Natural killer cell treated with Interleukin-12 subunit alpha and Interleukin-12 subunit beta and Interleukin-15 and Interleukin-18, amount 100 ng/mL, for 72 hours (primary cell): ENCODE results near the gene SLC17A7. TPM values are rescaled to one million over a fixed set of nuclear protein-coding genes. Genes with fewer than 3 reads are reported as not detected.
"Not testable (repeated sequence)": the region's sequence is repeated elsewhere in the genome, so short reads cannot be mapped to it uniquely, and the experiment has no call there.

ENCODE experiments used
- ATAC-seq, 2 donors: fragments of 150-1000 bp; cut with Tn5 transposase in 1 of 2; sonication (Bioruptor Pico), chemical (Tn5 transposase) in 1 of 2; 2 replicates each; pipeline ENCODE4 v1.10.0; 2021
- DNase-seq: peaks from one replicate; pipeline ENCODE4 v3.0.0; 2022; ENCODE audit warnings: low spot score
- H3K27ac Mint-ChIP-seq, 2 donors: 1 replicate in 1 of 2; 2 replicates in 1 of 2; pipeline ENCODE4 v1.8.0; 2022; ENCODE audit warnings: mixed read lengths in 2 of 2, mild to moderate bottlenecking in 1 of 2, moderate library complexity in 1 of 2
- H3K27me3 Mint-ChIP-seq, 2 donors: 1 replicate in 1 of 2; 2 replicates in 1 of 2; pipeline ENCODE4 v1.8.0; 2022; ENCODE audit warnings: mixed read lengths in 2 of 2
- H3K36me3 Mint-ChIP-seq: one replicate; pipeline ENCODE4 v1.8.0; 2022; ENCODE audit warnings: mixed read lengths
- H3K4me1 Mint-ChIP-seq, 2 donors: 1 replicate in 1 of 2; 2 replicates in 1 of 2; pipeline ENCODE4 v1.8.0; 2022; ENCODE audit warnings: low read depth in 2 of 2, mixed read lengths in 2 of 2, mild to moderate bottlenecking in 1 of 2
- H3K4me3 Mint-ChIP-seq: one replicate; pipeline ENCODE4 v1.8.0; 2022; ENCODE audit warnings: mixed read lengths
- H3K9me3 Mint-ChIP-seq: 2 replicates; pipeline ENCODE4 v1.8.0; 2022; ENCODE audit warnings: mixed read lengths
- total RNA-seq, 2 donors: library from RNA; stranded (reverse); gene quantifications; one replicate each; pipeline ENCODE4 v1.2.3, GENCODE V29; 2022

The SLC17A7 gene
- total RNA-seq, 2 donors from 2014 or later = not detected

GRCh38 chr19:49475995-49476880, 34.9 kb upstream of the SLC17A7 start:
- Mint-ChIP-seq H3K4me1 (peaks cover 19 to 33% of the 10 kb centered on the region in 2 donors), H3K4me3 (peak overlapping the region; percentile 89), H3K27me3 (no peaks in the 10 kb centered on the region), H3K27ac (peak overlapping the region; percentile 91 to 99), H3K9me3 (no peaks in the 10 kb centered on the region), H3K36me3 (no peaks in the 10 kb centered on the region)
- peak; percentile 62 for DNase-seq
- peak in 1 of 2 donors; percentile 41 for ATAC-seq

- peak overlapping the region; percentile 91 to 99 for H3K27ac Mint-ChIP-seq
- H3K4me3 Mint-ChIP-seq = peak overlapping the region; percentile 89
- no peaks in the 10 kb centered on the region for H3K9me3 Mint-ChIP-seq
- H3K27me3 Mint-ChIP-seq = no peaks in the 10 kb centered on the region
- peaks cover 27 to 38% of the 10 kb centered on the region in 2 donors for H3K4me1 Mint-ChIP-seq
- DNase-seq = no peak
- no peaks in the 10 kb centered on the region for H3K36me3 Mint-ChIP-seq
- ATAC-seq = no peak
Measured at GRCh38 chr19:49475191-49475917, 34.0 kb upstream of the SLC17A7 start.

GRCh38 chr19:49474542-49474924, 33.2 kb upstream of the SLC17A7 start:
- ATAC-seq = no peak
- no peak for DNase-seq
- peaks cover 33 to 45% of the 10 kb centered on the region in 2 donors for H3K4me1 Mint-ChIP-seq
- H3K4me3 Mint-ChIP-seq = peak overlapping the region; percentile 89
- H3K36me3 Mint-ChIP-seq = no peaks in the 10 kb centered on the region
- H3K27ac Mint-ChIP-seq = peak overlapping the region; percentile 91 to 99
- no peaks in the 10 kb centered on the region for H3K9me3 Mint-ChIP-seq
- H3K27me3 Mint-ChIP-seq = no peaks in the 10 kb centered on the region

- H3K4me1 Mint-ChIP-seq = peaks cover 37 to 48% of the 10 kb centered on the region in 2 donors
- no peaks in the 10 kb centered on the region for H3K9me3 Mint-ChIP-seq
- peak; percentile 94 for DNase-seq
- peak; percentile 80 to 83 for ATAC-seq
- peak within 1 kb of the TSS; percentile 91 to 99 for H3K27ac Mint-ChIP-seq
- H3K36me3 Mint-ChIP-seq = no peaks in the 10 kb centered on the region
- no peaks in the 10 kb centered on the region for H3K27me3 Mint-ChIP-seq
- H3K4me3 Mint-ChIP-seq = peak within 1 kb of the TSS; percentile 89
Measured at GRCh38 chr19:49473868-49474541, 32.7 kb upstream of the SLC17A7 start, which contains the start of gene FLT3LG. Gene FLT3LG, plus strand, starts transcription at chr19:49474215. Its CDS starts 425 bp downstream, at chr19:49474640.

- not testable (repeated sequence) for H3K9me3 Mint-ChIP-seq, H3K27me3 Mint-ChIP-seq, ATAC-seq, DNase-seq, H3K36me3 Mint-ChIP-seq
- Mint-ChIP-seq H3K27ac (peak overlapping the region; percentile 91 to 99), H3K4me1 (peaks cover 42 to 53% of the 10 kb centered on the region in 2 donors), H3K4me3 (peak overlapping the region; percentile 89)
Measured at GRCh38 chr19:49473501-49473867, 32.2 kb upstream of the SLC17A7 start.

GRCh38 chr19:49472936-49473335, 31.6 kb upstream of the SLC17A7 start:
- ATAC-seq = no peak
- H3K27ac Mint-ChIP-seq = peak overlapping the region; percentile 91 to 99
- no peak for DNase-seq
- no peaks in the 10 kb centered on the region for H3K27me3 Mint-ChIP-seq
- peaks cover 43 to 55% of the 10 kb centered on the region in 2 donors for H3K4me1 Mint-ChIP-seq
- H3K9me3 Mint-ChIP-seq = no peaks in the 10 kb centered on the region
- no peaks in the 10 kb centered on the region for H3K36me3 Mint-ChIP-seq
- peak overlapping the region; percentile 89 for H3K4me3 Mint-ChIP-seq

GRCh38 chr19:49470615-49470978, 29.3 kb upstream of the SLC17A7 start:
- Mint-ChIP-seq H3K27me3 (no peaks in the 10 kb centered on the region), H3K27ac (peak overlapping the region; percentile 80 to 82), H3K36me3 (no peaks in the 10 kb centered on the region), H3K4me3 (peak overlapping the region; percentile 79), H3K9me3 (no peaks in the 10 kb centered on the region), H3K4me1 (peaks cover 34 to 48% of the 10 kb centered on the region in 2 donors)
- DNase-seq (no peak), ATAC-seq (no peak)

GRCh38 chr19:49469828-49470614, 28.7 kb upstream of the SLC17A7 start:
- Mint-ChIP-seq H3K36me3 (no peaks in the 10 kb centered on the region), H3K4me1 (peaks cover 28 to 43% of the 10 kb centered on the region in 2 donors), H3K27ac (peak overlapping the region; percentile 80 to 82), H3K4me3 (peak overlapping the region; percentile 79), H3K27me3 (no peaks in the 10 kb centered on the region), H3K9me3 (no peaks in the 10 kb centered on the region)
- DNase-seq (peak; percentile 99), ATAC-seq (peak; percentile 85 to 93)

- no peaks in the 10 kb centered on the region for H3K27me3 Mint-ChIP-seq
- ATAC-seq = peak; percentile 69 to 83
- H3K4me1 Mint-ChIP-seq = peaks cover 24 to 33% of the 10 kb centered on the region in 2 donors
- peak overlapping the region; percentile 80 to 87 for H3K27ac Mint-ChIP-seq
- H3K9me3 Mint-ChIP-seq = no peaks in the 10 kb centered on the region
- peak overlapping the region; percentile 78 for H3K4me3 Mint-ChIP-seq
- no peaks in the 10 kb centered on the region for H3K36me3 Mint-ChIP-seq
- DNase-seq = peak; percentile 82
Measured at GRCh38 chr19:49468746-49469447, 27.6 kb upstream of the SLC17A7 start.

- ATAC-seq = no peak
- Mint-ChIP-seq H3K9me3 (no peaks in the 10 kb centered on the region), H3K27ac (peak overlapping the region in 1 of 2 donors; percentile 80), H3K36me3 (no peaks in the 10 kb centered on the region), H3K4me3 (no peak overlapping the region), H3K27me3 (no peaks in the 10 kb centered on the region), H3K4me1 (peaks cover 24 to 28% of the 10 kb centered on the region in 2 donors)
- no peak for DNase-seq
Measured at GRCh38 chr19:49468199-49468598, 26.9 kb upstream of the SLC17A7 start.

- Mint-ChIP-seq H3K27ac (no peak overlapping the region), H3K27me3 (no peaks in the 10 kb centered on the region), H3K9me3 (no peaks in the 10 kb centered on the region), H3K36me3 (no peaks in the 10 kb centered on the region), H3K4me3 (no peak overlapping the region), H3K4me1 (peaks cover 16 to 17% of the 10 kb centered on the region in 2 donors)
- DNase-seq = no peak
- no peak for ATAC-seq
Measured at GRCh38 chr19:49465371-49465770, 24.0 kb upstream of the SLC17A7 start.

- ATAC-seq (no peak), DNase-seq (no peak)
- Mint-ChIP-seq H3K9me3 (no peaks in the 10 kb centered on the region), H3K4me3 (no peak overlapping the region), H3K36me3 (no peaks in the 10 kb centered on the region), H3K27ac (no peak overlapping the region), H3K4me1 (peaks cover 8 to 9% of the 10 kb centered on the region in 2 donors), H3K27me3 (no peaks in the 10 kb centered on the region)
Measured at GRCh38 chr19:49463960-49464740, 22.8 kb upstream of the SLC17A7 start.
